Effector CD4-positive, alpha-beta T cell (primary cell): Measurements from ENCODE around the gene SHROOM4.

ENCODE experiments used
- DNase-seq: peaks from one replicate; pipeline ENCODE4 v3.0.0-alpha.2; 2020

Gene SHROOM4

GRCh38 chrX:50615570-50616158, 198.3 kb downstream of the SHROOM4 start:
- DNase-seq = no peak

DNA sequence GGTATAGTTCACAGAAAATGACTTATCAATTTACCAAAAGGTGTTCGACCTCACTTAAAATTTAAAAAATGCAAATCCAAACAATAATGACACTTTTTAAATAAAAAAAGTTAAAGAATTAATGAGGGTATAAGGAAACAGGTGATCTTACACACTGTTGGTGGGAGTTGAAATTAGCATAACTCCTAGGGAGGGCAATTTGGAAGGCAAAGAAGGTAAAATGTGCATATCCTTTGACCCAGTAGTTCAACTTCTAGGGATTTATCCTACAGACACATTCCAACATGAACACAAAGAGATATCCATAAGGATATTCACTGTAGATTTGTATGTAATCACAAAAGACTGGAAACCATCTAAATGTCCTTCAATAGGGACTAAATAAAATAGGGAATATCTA, 199.5 kb downstream of the SHROOM4 start:
- no peak for DNase-seq

DNA sequence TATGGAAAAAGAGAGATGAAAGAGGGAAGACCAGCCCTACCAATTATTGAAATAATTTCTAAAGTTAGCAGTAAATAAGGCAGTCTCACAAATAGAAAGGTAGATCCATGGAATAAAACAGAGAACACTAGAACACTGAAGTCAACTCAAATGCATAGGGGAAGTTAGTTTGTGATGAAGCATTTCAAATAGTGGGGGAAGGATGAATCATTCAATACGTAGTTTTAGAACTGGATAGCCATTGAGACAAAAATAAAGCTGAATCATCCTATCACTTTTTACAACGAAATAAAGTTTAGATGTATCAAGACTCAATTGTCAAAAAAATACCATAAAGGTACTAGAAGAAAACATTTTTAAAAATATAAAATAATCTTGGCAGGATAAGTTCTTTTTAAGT, 200.1 kb downstream of the SHROOM4 start:
- DNase-seq = no peak

DNA sequence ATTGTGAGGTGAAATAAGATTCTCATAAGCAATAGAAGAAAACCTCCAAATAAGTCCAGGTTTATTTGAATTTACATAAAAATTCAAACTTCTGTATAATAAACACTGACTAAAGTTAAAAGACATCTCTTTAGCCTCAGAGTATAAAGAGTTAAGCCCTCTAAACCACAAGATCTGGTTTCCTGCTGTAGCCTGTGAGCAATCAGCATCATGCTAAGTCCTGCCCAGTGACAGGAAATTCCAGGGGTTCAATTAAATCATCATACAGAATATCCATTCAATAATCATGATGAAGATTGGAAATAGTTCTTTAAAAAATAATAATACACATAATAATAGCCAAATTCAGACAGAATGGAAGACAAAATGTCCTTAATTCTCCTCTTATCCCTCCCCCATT, 204.2 kb downstream of the SHROOM4 start:
- DNase-seq = no peak

DNA sequence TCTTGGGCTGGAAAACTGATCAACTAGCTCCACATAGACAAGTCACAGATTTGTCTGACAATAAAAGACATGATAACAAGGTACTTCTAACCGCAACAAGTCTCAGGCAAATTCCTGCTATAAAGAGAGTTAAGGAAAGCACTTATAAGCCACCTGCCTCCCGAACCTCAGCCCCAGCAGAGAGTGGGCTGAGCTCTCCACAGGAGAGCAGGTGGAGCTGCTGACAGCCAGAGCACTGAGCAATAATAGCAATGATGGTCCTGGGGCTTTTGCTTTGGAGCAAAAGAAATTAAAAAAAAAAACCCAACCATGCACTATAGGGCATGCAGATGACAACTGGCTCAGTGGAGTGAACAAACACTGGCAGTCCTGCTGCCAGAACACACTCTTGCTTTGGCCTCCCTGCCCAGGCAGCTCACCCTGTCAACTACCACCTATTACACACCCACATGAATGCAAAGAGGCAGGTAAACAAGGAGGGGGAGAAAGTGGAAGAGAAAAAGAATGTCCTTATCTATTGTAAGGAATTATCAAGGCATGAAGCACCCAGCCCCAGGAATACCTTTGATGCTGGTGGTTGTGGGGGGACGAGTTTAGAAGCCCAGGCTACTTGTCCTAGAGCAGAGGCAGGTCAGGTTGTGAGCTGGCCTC, 207.6 kb downstream of the SHROOM4 start:
- no peak for DNase-seq

DNA sequence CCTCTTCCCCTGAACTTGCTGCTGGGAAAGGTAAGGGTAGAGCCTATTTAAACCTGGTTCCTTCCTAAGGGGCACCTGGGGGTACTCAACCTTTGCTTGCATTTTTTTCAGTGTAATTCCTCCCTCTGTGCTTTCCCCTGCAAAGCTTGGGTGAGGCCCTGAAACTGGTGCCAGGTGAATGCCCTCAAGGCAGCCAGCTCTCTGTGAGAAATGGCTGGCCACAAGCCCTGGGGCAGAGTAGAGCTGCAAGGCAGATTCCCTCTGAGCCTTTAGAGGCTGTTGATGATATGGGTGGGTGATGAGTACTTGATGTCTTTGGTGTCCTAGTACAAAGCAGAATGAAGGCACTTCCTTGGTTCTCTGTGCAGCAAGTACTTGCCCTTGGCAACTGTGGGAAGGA, 217.9 kb downstream of the SHROOM4 start:
- DNase-seq = no peak

DNA sequence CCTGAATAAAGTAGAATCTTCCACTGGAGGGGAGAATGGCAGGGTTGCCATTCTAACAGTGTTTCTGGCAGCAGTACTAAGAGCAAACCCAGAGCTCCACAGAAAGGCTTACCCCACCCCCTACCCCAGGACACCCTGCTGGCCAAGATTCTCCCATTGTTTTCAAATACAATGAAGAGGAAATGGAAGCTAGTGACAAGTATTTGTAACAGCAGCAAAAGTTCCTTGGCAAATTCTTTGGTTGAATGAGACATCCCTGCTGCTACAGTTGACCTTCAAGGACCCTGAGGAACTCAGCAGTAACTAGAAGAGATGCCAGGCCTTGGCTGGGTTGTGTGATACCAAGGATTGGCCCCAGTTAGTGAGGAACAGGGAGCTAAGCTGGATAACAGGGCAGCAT, 219.2 kb downstream of the SHROOM4 start:
- DNase-seq = no peak

- DNase-seq = no peak
Observed at GRCh38 chrX:50586980-50587379, 227.0 kb downstream of the SHROOM4 start.

DNA sequence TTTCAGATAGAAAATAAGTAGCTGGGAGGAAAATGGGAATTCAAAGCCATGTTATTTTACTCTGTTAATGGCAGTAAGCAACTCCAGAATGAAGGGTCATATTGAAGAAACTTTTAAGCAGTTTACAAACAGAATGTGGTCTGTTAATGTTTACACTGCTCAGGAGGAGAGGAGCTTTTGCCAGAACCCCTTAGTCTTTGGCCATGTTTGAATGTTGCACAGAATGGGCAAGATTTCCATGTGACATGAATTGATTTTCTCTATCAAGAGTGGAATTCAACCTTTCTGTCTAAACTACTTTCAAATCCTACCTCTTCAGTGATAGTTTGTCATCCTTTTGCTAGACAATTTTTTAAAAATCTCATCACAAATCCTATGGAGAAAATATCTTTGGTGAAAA, 227.6 kb downstream of the SHROOM4 start:
- no peak for DNase-seq

GRCh38 chrX:50581405-50581804, 232.6 kb downstream of the SHROOM4 start:
- DNase-seq = no peak

DNA sequence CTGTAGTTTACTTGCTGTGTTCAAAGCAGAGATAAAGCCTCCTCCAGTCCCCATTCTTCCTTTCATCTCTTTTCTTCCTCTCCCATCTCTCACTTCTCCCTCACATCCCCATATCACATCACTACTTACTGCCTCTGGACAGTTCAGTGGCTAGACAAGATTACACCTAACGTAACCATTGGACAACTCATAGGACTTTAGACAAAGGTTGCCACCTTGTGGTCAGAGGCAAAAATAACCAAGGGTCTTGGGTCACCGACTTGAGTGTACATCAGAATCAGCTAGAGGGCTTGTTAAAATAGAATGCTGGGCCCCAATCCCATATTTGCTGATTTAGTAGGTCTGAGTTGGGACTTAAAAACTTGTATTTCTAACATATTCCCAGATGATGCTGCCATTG, 234.0 kb downstream of the SHROOM4 start:
- DNase-seq = peak; percentile 11

DNA sequence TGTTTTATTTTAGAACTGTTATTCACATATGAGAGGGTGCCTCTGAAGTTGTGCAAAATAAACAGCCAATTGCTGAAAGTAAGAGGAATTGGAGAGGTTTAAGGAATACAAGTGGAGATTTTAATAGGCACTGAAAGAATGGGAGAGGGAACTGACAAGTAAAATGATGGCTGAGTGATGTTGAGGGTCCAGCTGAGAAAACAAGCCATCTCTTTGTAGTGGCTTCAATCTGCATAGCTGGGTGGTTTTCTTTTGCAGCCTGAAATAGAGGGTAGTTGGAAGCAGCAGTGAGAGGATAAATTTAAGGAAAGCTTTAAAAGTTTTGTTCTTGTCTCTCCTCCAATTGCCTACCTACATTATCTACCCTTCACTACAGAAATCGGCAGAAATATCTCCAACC, 236.7 kb downstream of the SHROOM4 start:
- DNase-seq = no peak

DNA sequence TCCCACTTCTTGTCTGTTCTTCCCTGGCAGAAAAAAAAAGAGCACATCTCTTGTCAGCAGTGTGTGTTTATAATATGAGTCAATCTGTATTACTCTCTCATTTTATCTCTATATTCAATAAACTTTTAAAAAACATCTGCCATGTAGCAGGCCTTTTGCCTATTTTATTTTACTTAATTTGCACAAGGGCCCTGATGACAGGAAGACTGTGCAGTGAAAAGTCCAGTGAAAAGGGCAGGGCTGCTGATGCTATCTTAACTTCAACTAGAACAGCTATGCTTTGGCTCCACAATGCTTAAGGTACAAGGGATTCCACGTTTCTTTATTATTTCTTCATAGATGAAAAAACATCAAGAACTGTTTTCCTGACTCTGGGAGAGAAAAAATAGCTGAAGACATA, 246.4 kb downstream of the SHROOM4 start:
- DNase-seq = no peak

DNA sequence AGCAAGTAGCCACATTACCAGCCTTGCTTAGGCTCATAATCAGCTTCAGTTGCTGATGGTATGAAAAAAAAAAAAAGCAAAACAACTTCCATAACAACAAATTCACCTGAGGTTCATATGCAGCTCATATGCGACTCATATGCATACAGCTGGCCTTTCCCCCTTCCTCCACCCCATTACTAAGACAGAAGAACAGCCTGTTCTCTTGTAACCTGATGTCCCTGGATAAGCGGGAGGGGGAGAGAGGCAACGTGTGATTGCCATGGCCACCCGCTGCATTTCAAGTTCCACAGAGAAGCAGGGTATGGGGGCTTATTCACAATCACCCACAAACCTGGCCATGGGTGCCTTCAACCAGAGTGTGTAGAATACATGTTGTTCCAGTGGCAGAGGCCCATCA, 248.3 kb downstream of the SHROOM4 start:
- DNase-seq = no peak
